Measurements from ENCODE around the gene ACTN3.
"Not testable (repeated sequence)": the region's sequence is repeated elsewhere in the genome, so short reads cannot be mapped to it uniquely, and the experiment has no call there.

ACTN3 gene

GRCh38 chr11:66592457-66593302, 46.0 kb downstream of the ACTN3 start, which contains the start of the genes CCDC87 and CCS:
Gene CCDC87, minus strand, starts transcription at chr11:66593063. Its CDS starts 48 bp downstream, at chr11:66593015.
Gene CCS, plus strand, starts transcription at chr11:66593185. Its CDS starts 77 bp downstream, at chr11:66593262.
- H3K27ac ChIP-seq = peak within 1 kb of the TSS; percentile 18
- DNase-seq (ENCODE audit: low read depth, low spot score) = peak; percentile 59

- peak overlapping the region; percentile 18 for H3K27ac ChIP-seq
- no peak for DNase-seq (ENCODE audit: low read depth, low spot score)
Observed at GRCh38 chr11:66593303-66593635, 46.6 kb downstream of the ACTN3 start.

GRCh38 chr11:66593650-66594049, 46.9 kb downstream of the ACTN3 start:
- DNase-seq (ENCODE audit: low read depth, low spot score) = no peak
- no peak overlapping the region for H3K27ac ChIP-seq

- no peak for DNase-seq (ENCODE audit: low read depth, low spot score)
- H3K27ac ChIP-seq = no peak overlapping the region
Observed at GRCh38 chr11:66595245-66595904, 48.7 kb downstream of the ACTN3 start.

GRCh38 chr11:66598993-66599392, 52.3 kb downstream of the ACTN3 start:
- H3K27ac ChIP-seq = no peak overlapping the region
- DNase-seq (ENCODE audit: low read depth, low spot score) = no peak

GRCh38 chr11:66600219-66600618, 53.5 kb downstream of the ACTN3 start:
- DNase-seq (ENCODE audit: low read depth, low spot score) = no peak
- no peak overlapping the region for H3K27ac ChIP-seq

- no peak for DNase-seq (ENCODE audit: low read depth, low spot score)
- no peak overlapping the region for H3K27ac ChIP-seq
Observed at GRCh38 chr11:66600631-66601233, 54.0 kb downstream of the ACTN3 start.

GRCh38 chr11:66603072-66603471, 56.4 kb downstream of the ACTN3 start:
- DNase-seq (ENCODE audit: low read depth, low spot score) = no peak
- H3K27ac ChIP-seq = no peak overlapping the region

GRCh38 chr11:66604155-66604554, 57.5 kb downstream of the ACTN3 start:
- H3K27ac ChIP-seq = no peak overlapping the region
- DNase-seq (ENCODE audit: low read depth, low spot score) = no peak

- DNase-seq (ENCODE audit: low read depth, low spot score) = not testable (repeated sequence)
- H3K27ac ChIP-seq = peak overlapping the region; percentile 84
Observed at GRCh38 chr11:66606608-66607007, 59.9 kb downstream of the ACTN3 start.

GRCh38 chr11:66607126-66607834, 60.6 kb downstream of the ACTN3 start:
- H3K27ac ChIP-seq = peak overlapping the region; percentile 84
- no peak for DNase-seq (ENCODE audit: low read depth, low spot score)

GRCh38 chr11:66609721-66610617, 63.3 kb downstream of the ACTN3 start:
- no peak for DNase-seq (ENCODE audit: low read depth, low spot score)
- H3K27ac ChIP-seq = no peak overlapping the region

GRCh38 chr11:66612458-66612857, 65.8 kb downstream of the ACTN3 start:
- DNase-seq (ENCODE audit: low read depth, low spot score) = no peak
- H3K27ac ChIP-seq = no peak overlapping the region

Data from epithelial cell of prostate (primary cell).